Measurements from ENCODE around the gene WNT3A.

WNT3A gene

GRCh38 chr1:228088586-228089498 lies 82.0 kb downstream of the WNT3A start:
- no peaks in the 10 kb centered on the region for H3K27me3 ChIP-seq
- TF ChIP-seq CTCF (IDR thresholded peaks at IDR 0.05; ENCODE audit: low read depth, low read length) = no peak
- no peak for DNase-seq
- H3K9me3 ChIP-seq = 0 out of 2 replicates have a peak, but pooled peaks cover 4% of the 10 kb centered on the region
- H3K4me3 ChIP-seq (ENCODE audit: low read depth, low read length) = no peak overlapping the region
- peaks cover 70% of the 10 kb centered on the region for H3K36me3 ChIP-seq
- H3K4me1 ChIP-seq = peaks cover 6% of the 10 kb centered on the region

- Histone ChIP-seq H3K36me3 (peaks cover 68% of the 10 kb centered on the region), H3K4me3 (ENCODE audit: low read depth, low read length) (no peak overlapping the region), H3K4me1 (peaks cover 6% of the 10 kb centered on the region), H3K9me3 (peaks cover 11% of the 10 kb centered on the region), H3K27me3 (no peaks in the 10 kb centered on the region)
- TF ChIP-seq CTCF (IDR thresholded peaks at IDR 0.05; ENCODE audit: low read depth, low read length) = no peak
- no peak for DNase-seq
Measured at GRCh38 chr1:228089519-228090380, 83.0 kb downstream of the WNT3A start.

- peaks cover 63% of the 10 kb centered on the region for H3K36me3 ChIP-seq
- H3K4me1 ChIP-seq = no peaks in the 10 kb centered on the region
- no peak for TF ChIP-seq CTCF (IDR thresholded peaks at IDR 0.05; ENCODE audit: low read depth, low read length)
- H3K27me3 ChIP-seq = no peaks in the 10 kb centered on the region
- no peak for DNase-seq
- H3K9me3 ChIP-seq = peaks cover 13% of the 10 kb centered on the region
- H3K4me3 ChIP-seq (ENCODE audit: low read depth, low read length) = no peak overlapping the region
Measured at GRCh38 chr1:228090613-228091081, 83.8 kb downstream of the WNT3A start.

GRCh38 chr1:228091084-228091483 lies 84.3 kb downstream of the WNT3A start:
- Histone ChIP-seq H3K4me1 (no peaks in the 10 kb centered on the region), H3K4me3 (ENCODE audit: low read depth, low read length) (no peak overlapping the region), H3K9me3 (peaks cover 13% of the 10 kb centered on the region), H3K27me3 (no peaks in the 10 kb centered on the region), H3K36me3 (peaks cover 63% of the 10 kb centered on the region)
- no peak for TF ChIP-seq CTCF (IDR thresholded peaks at IDR 0.05; ENCODE audit: low read depth, low read length)
- DNase-seq = no peak

- Histone ChIP-seq H3K9me3 (peaks cover 13% of the 10 kb centered on the region), H3K36me3 (peaks cover 75% of the 10 kb centered on the region), H3K4me1 (no peaks in the 10 kb centered on the region), H3K4me3 (ENCODE audit: low read depth, low read length) (no peak overlapping the region), H3K27me3 (no peaks in the 10 kb centered on the region)
- DNase-seq = no peak
- no peak for TF ChIP-seq CTCF (IDR thresholded peaks at IDR 0.05; ENCODE audit: low read depth, low read length)
Measured at GRCh38 chr1:228092342-228093049, 85.7 kb downstream of the WNT3A start.
